ENCODE measurements around the gene SURF6.

DNA sequence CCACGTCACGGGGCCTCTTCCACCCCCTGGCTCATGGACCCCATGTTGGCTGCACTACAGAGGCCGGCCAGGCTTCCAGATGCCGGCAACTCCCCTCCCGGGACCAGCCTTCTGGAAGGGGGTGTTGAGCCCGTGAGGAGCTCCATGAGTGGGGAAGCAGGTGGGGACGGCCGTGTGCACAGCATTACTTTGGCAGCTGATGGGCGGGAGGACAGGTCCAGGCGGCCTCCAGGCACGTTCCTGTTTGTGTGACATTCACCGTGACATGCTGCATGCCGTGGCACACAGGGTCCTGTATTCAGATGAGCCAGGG lies 31.9 kb downstream of the SURF6 start:
- TF ChIP-seq EZH2phosphoT487 (IDR thresholded peaks at IDR 0.05; ENCODE audit: low read depth, severe bottlenecking, unreplicated experiment): no peak
- no peak for TF ChIP-seq CTCF (IDR thresholded peaks at IDR 0.05; ENCODE audit: poor library complexity)
